ENCODE results near the gene PIBF1. TPM values are rescaled to one million over a fixed set of nuclear protein-coding genes. Genes with fewer than 3 reads are reported as not detected.
"Not testable (repeated sequence)": the region's sequence is repeated elsewhere in the genome, so short reads cannot be mapped to it uniquely, and the experiment has no call there.

Gene PIBF1
- total RNA-seq, 1 experiment from 2014 or later = 12.3 TPM

- DNase-seq (ENCODE audit: low read depth) = no peak
These were observed 218.2 kb downstream of the PIBF1 start for GRCh38 chr13:73000027-73000674.

GRCh38 chr13:73001971-73002370, 220.0 kb downstream of the PIBF1 start:
- DNase-seq (ENCODE audit: low read depth) = no peak

- no peak for DNase-seq (ENCODE audit: low read depth)
These were observed 229.8 kb downstream of the PIBF1 start for GRCh38 chr13:73011751-73012150.

GRCh38 chr13:73015805-73016204, 233.9 kb downstream of the PIBF1 start:
- DNase-seq (ENCODE audit: low read depth) = no peak

- no peak for DNase-seq (ENCODE audit: low read depth)
These were observed 236.4 kb downstream of the PIBF1 start for GRCh38 chr13:73018336-73018735.

- no peak for DNase-seq (ENCODE audit: low read depth)
These were observed 243.5 kb downstream of the PIBF1 start for GRCh38 chr13:73025217-73026012.

- DNase-seq (ENCODE audit: low read depth) = no peak
These were observed 253.0 kb downstream of the PIBF1 start for GRCh38 chr13:73034901-73035300.

GRCh38 chr13:73035660-73036059, 253.7 kb downstream of the PIBF1 start:
- no peak for DNase-seq (ENCODE audit: low read depth)

- no peak for DNase-seq (ENCODE audit: low read depth)
These were observed 254.6 kb downstream of the PIBF1 start for GRCh38 chr13:73036566-73036965.

GRCh38 chr13:73038064-73038463, 256.1 kb downstream of the PIBF1 start:
- DNase-seq (ENCODE audit: low read depth) = no peak

- no peak for DNase-seq (ENCODE audit: low read depth)
These were observed 257.5 kb downstream of the PIBF1 start for GRCh38 chr13:73039201-73040108.

- DNase-seq (ENCODE audit: low read depth) = no peak
These were observed 258.6 kb downstream of the PIBF1 start for GRCh38 chr13:73040484-73040883.

GRCh38 chr13:73040968-73041596, 259.1 kb downstream of the PIBF1 start:
- no peak for DNase-seq (ENCODE audit: low read depth)

GRCh38 chr13:73045031-73045430, 263.1 kb downstream of the PIBF1 start:
- no peak for DNase-seq (ENCODE audit: low read depth)

GRCh38 chr13:73048615-73049014, 266.7 kb downstream of the PIBF1 start:
- DNase-seq (ENCODE audit: low read depth) = not testable (repeated sequence)

GRCh38 chr13:73054712-73055111, 272.8 kb downstream of the PIBF1 start:
- DNase-seq (ENCODE audit: low read depth) = no peak

GRCh38 chr13:73055813-73056564, 274.1 kb downstream of the PIBF1 start:
- DNase-seq (ENCODE audit: low read depth) = peak; percentile 69

GRCh38 chr13:73056565-73056962, 274.6 kb downstream of the PIBF1 start:
- no peak for DNase-seq (ENCODE audit: low read depth)

GRCh38 chr13:73057284-73058063, 275.5 kb downstream of the PIBF1 start:
- DNase-seq (ENCODE audit: low read depth) = no peak

- DNase-seq (ENCODE audit: low read depth) = no peak
These were observed 276.1 kb downstream of the PIBF1 start for GRCh38 chr13:73058064-73058313.

GRCh38 chr13:73058432-73058735, 276.5 kb downstream of the PIBF1 start:
- DNase-seq (ENCODE audit: low read depth) = no peak

All from Daoy (cell line).